Measurements from ENCODE around the gene GYPA.
"Not testable (repeated sequence)": the region's sequence is repeated elsewhere in the genome, so short reads cannot be mapped to it uniquely, and the experiment has no call there.

- not testable (repeated sequence) for TF ChIP-seq RAD21 (conservative IDR thresholded peaks at IDR 0.05); CTCF (IDR thresholded peaks at IDR 0.05; ENCODE audit: poor library complexity, severe bottlenecking); EP300 (conservative IDR thresholded peaks at IDR 0.05; ENCODE audit: poor library complexity, severe bottlenecking)
Measured at GRCh38 chr4:144080135-144080534, 60.4 kb downstream of the GYPA start.
